GM23338 (cell line): ENCODE measurements around the gene UBE2J1. TPM values are rescaled to one million over a fixed set of nuclear protein-coding genes. Genes with fewer than 3 reads are reported as not detected.

Source experiments
- ATAC-seq: fragments of 200-7000 bp; cut with Tn5 transposase; 3 replicates; pipeline ENCODE4 v1.9.1; 2020
- DNase-seq: peaks from one replicate; pipeline ENCODE4 v3.0.0-alpha.2; 2015; ENCODE audit warnings: low spot score
- H2AFZ ChIP-seq: fragments of 200-600 bp; sonication (generic); 2 replicates; pipeline ENCODE4 v1.8.0; 2016; ENCODE audit warnings: antibody characterized with exemption, mild to moderate bottlenecking, moderate library complexity
- H3F3A ChIP-seq: fragments of 200-600 bp; sonication (generic); replicated peaks from 2 replicates; pipeline ENCODE4 v1.8.0; 2017; ENCODE audit warnings: antibody characterized with exemption, mixed run types, low read depth
- H3K27ac ChIP-seq: fragments of 200-600 bp; sonication (generic); 2 replicates; pipeline ENCODE4 v1.6.1; 2016; ENCODE audit warnings: low read depth
- H3K27me3 ChIP-seq: fragments of 200-600 bp; sonication (generic); 2 replicates; pipeline ENCODE4 v1.8.0; 2016; ENCODE audit warnings: mild to moderate bottlenecking, mixed run types, moderate library complexity; ENCODE audit not compliant: insufficient read depth
- H3K36me3 ChIP-seq: fragments of 200-600 bp; sonication (generic); 2 replicates; pipeline ENCODE4 v1.8.0; 2016; ENCODE audit warnings: mild to moderate bottlenecking; ENCODE audit not compliant: insufficient read depth
- H3K4me1 ChIP-seq: fragments of 200-600 bp; sonication (generic); 2 replicates; pipeline ENCODE4 v1.8.0; 2016; ENCODE audit warnings: mild to moderate bottlenecking, moderate library complexity; ENCODE audit not compliant: insufficient read depth
- H3K4me2 ChIP-seq: fragments of 200-600 bp; sonication (generic); 2 replicates; pipeline ENCODE4 v1.7.1; 2017; ENCODE audit warnings: mixed run types
- H3K4me3 ChIP-seq: fragments of 200-600 bp; sonication (generic); 2 replicates; pipeline ENCODE4 v1.6.1; 2016; ENCODE audit warnings: mixed run types
- H3K79me2 ChIP-seq: fragments of 200-600 bp; sonication (generic); replicated peaks from 2 replicates; pipeline ENCODE4 v1.8.0; 2017; ENCODE audit warnings: mild to moderate bottlenecking; ENCODE audit not compliant: insufficient read depth
- H3K9me2 ChIP-seq: fragments of 200-600 bp; sonication (generic); 2 replicates; pipeline ENCODE4 v1.8.0; 2017; ENCODE audit not compliant: insufficient read depth
- H4K20me1 ChIP-seq: fragments of 200-600 bp; sonication (generic); replicated peaks from 2 replicates; pipeline ENCODE4 v1.8.0; 2017; ENCODE audit warnings: mild to moderate bottlenecking; ENCODE audit not compliant: insufficient read depth
- H3K27ac Mint-ChIP-seq: 2 replicates; pipeline ENCODE4 v1.8.0; 2020; ENCODE audit warnings: inconsistent platforms, mild to moderate bottlenecking, moderate library complexity, mixed read lengths
- H3K27me3 Mint-ChIP-seq: 3 replicates; pipeline ENCODE4 v1.8.0; 2022; ENCODE audit warnings: low read depth, mild to moderate bottlenecking, moderate library complexity, mixed read lengths, inconsistent platforms; ENCODE audit not compliant: insufficient read depth, poor library complexity
- H3K36me3 Mint-ChIP-seq: 3 replicates; pipeline ENCODE4 v1.8.0; 2021; ENCODE audit warnings: low read depth, mild to moderate bottlenecking, inconsistent platforms, moderate library complexity, mixed read lengths
- H3K4me1 Mint-ChIP-seq: 3 replicates; pipeline ENCODE4 v1.8.0; 2020; ENCODE audit warnings: mild to moderate bottlenecking, inconsistent platforms, mixed read lengths
- H3K4me3 Mint-ChIP-seq: 3 replicates; pipeline ENCODE4 v1.8.0; 2021; ENCODE audit warnings: moderate library complexity, mild to moderate bottlenecking, inconsistent platforms, mixed read lengths
- H3K9me3 Mint-ChIP-seq: 3 replicates; pipeline ENCODE4 v1.8.0; 2020; ENCODE audit warnings: moderate library complexity, mild to moderate bottlenecking, inconsistent platforms, mixed read lengths
- CREB1 ChIP-seq: fragments of 250-450 bp; sonication (Bioruptor Pico); IDR thresholded peaks from 2 replicates; pipeline ENCODE4 v1.5.0; 2020; ENCODE audit warnings: low read depth, mild to moderate bottlenecking, moderate library complexity
- CTCF ChIP-seq, 2 experiments: fragments of 200-600 bp in 1 of 2; sonication (generic) in 1 of 2; conservative IDR thresholded peaks; 2 replicates each; pipeline versions ENCODE4 v1.5.1 to v1.6.1; 2016 to 2017; ENCODE audit warnings: antibody characterized with exemption in 2 of 2, low read depth in 2 of 2, mild to moderate bottlenecking in 2 of 2, moderate library complexity in 1 of 2
- JUNB ChIP-seq: IDR thresholded peaks from one replicate; pipeline ENCODE4 v1.6.1; 2016; ENCODE audit warnings: antibody characterized with exemption; ENCODE audit not compliant: unreplicated experiment
- POLR2AphosphoS5 ChIP-seq: IDR thresholded peaks from 2 replicates; pipeline ENCODE4 v1.6.1; 2016; ENCODE audit warnings: antibody characterized with exemption, low read depth
- STAT1 ChIP-seq: IDR thresholded peaks from one replicate; pipeline ENCODE4 v1.6.1; 2016; ENCODE audit warnings: antibody characterized with exemption; ENCODE audit not compliant: unreplicated experiment
- ZNF114 ChIP-seq: fragments of 250-450 bp; sonication (Bioruptor Pico); IDR thresholded peaks from 2 replicates; pipeline ENCODE4 v1.5.0; 2020; ENCODE audit warnings: mild to moderate bottlenecking, moderate library complexity
- ZNF331 ChIP-seq: fragments of 250-450 bp; sonication (Bioruptor Pico); IDR thresholded peaks from 2 replicates; pipeline ENCODE4 v1.5.0; 2020; ENCODE audit warnings: low read depth, mild to moderate bottlenecking, moderate library complexity
- ZNF462 ChIP-seq: fragments of 250-450 bp; sonication (Bioruptor Pico); IDR thresholded peaks from 2 replicates; pipeline ENCODE4 v1.5.0; 2020; ENCODE audit warnings: mild to moderate bottlenecking, moderate library complexity
- polyA plus RNA-seq: library from polyadenylated mRNA; unstranded; fragments of >200 nt; fragmentation: Nextera tagmentation; extraction: Ambion mirVana; gene quantifications from 2 replicates; pipeline ENCODE4 v1.2.1, GENCODE V29; 2016
- total RNA-seq: library from RNA; depleted of rRNA; stranded (reverse); fragments of >200 nt; shearing (Covaris generic); gene quantifications from 2 replicates; pipeline ENCODE4 v1.2.3, GENCODE V29; 2014

The UBE2J1 gene
- total and polyA plus RNA-seq, 2 experiments from 2014 or later, result 7.5 to 13.1 TPM

- TF ChIP-seq ZNF462 (no peak), ZNF114 (CRISPR knock-in tag) (no peak)
Measured at GRCh38 chr6:89335164-89335563, 17.4 kb downstream of the UBE2J1 start (continued).

- peaks cover 10% of the 10 kb centered on the region for H3K4me1 ChIP-seq
- Mint-ChIP-seq H3K4me3 (no peak overlapping the region), H3K4me1 (no peaks in the 10 kb centered on the region), H3K27ac (no peak overlapping the region), H3K9me3 (no peaks in the 10 kb centered on the region), H3K36me3 (no peaks in the 10 kb centered on the region; the same call in 2 of the 3 replicates), H3K27me3 (no peaks in the 10 kb centered on the region)
- no peak overlapping the region for H3K27ac ChIP-seq
- H3K27me3 ChIP-seq, result no peaks in the 10 kb centered on the region
- no peak for DNase-seq
- no peak overlapping the region for H3K4me3 ChIP-seq
- H3K9me2 ChIP-seq, result no peaks in the 10 kb centered on the region
- no peaks in the 10 kb centered on the region for H3K36me3 ChIP-seq
- no peaks in the 10 kb centered on the region for H3F3A ChIP-seq
- H3K79me2 ChIP-seq, result no peaks in the 10 kb centered on the region
- H2AFZ ChIP-seq, result no peak overlapping the region
- no peaks in the 10 kb centered on the region for H4K20me1 ChIP-seq
- H3K4me2 ChIP-seq, result no peak overlapping the region
- no peak for ATAC-seq
- TF ChIP-seq ZNF462, result no peak
- TF ChIP-seq JUNB, result no peak
- no peak for TF ChIP-seq ZNF114 (CRISPR knock-in tag)
- TF ChIP-seq POLR2AphosphoS5, result no peak
- TF ChIP-seq CREB1 (CRISPR knock-in tag), result no peak
- no peak for TF ChIP-seq STAT1
- no peak for TF ChIP-seq ZNF331 (CRISPR knock-in tag)
- no peak for TF ChIP-seq CTCF (conservative IDR thresholded peaks at IDR 0.05; ENCODE audit: low read depth in 2 of 2)
Measured at GRCh38 chr6:89330910-89331309, 21.6 kb downstream of the UBE2J1 start.
